C4-2B (cell line): ENCODE measurements around the gene JADE1.

Experiments used
- CTCF ChIP-seq: fragments of 450-650 bp; conservative IDR thresholded peaks from 2 replicates; pipeline ENCODE4 v1.5.1; 2017; ENCODE audit warnings: mild to moderate bottlenecking
- ZFX ChIP-seq: fragments of 450-650 bp; IDR thresholded peaks from 2 replicates; pipeline ENCODE4 v1.6.1; 2017

- TF ChIP-seq CTCF (no peak), ZFX (no peak)
These were observed 42.7 kb upstream of the JADE1 start for GRCh38 chr4:128766781-128767180.
